Omental fat pad (tissue), 4 donors: ENCODE measurements around the gene IL36RN. TPM values are rescaled to one million over a fixed set of nuclear protein-coding genes. Genes with fewer than 3 reads are reported as not detected.

ENCODE experiments used
- ATAC-seq: fragments of 150-250 bp; one replicate; pipeline ENCODE4 v1.9.1; 2016; ENCODE audit warnings: mild to moderate bottlenecking, moderate library complexity; ENCODE audit not compliant: low FRiP score
- DNase-seq: peaks from one replicate; pipeline ENCODE4 v3.0.0-alpha.2; 2019; ENCODE audit warnings: low spot score
- CTCF ChIP-seq, 3 donors: fragments of 450-650 bp; IDR thresholded peaks; one replicate each; pipeline ENCODE4 v1.5.1; 2016 to 2017; ENCODE audit warnings: antibody characterized with exemption in 3 of 3, mild to moderate bottlenecking in 3 of 3, moderate library complexity in 2 of 3
- total RNA-seq, 4 donors: library from RNA; depleted of rRNA; stranded (reverse); fragments of >200 nt; gene quantifications; one replicate each; pipeline ENCODE4 v1.1.0, GENCODE V29; 2016

The IL36RN gene
- total RNA-seq, 4 donors from 2014 or later = not detected

- TF ChIP-seq CTCF (IDR thresholded peaks at IDR 0.05) = no peak
- no peak for DNase-seq
- ATAC-seq = peak; percentile 62
Measured at GRCh38 chr2:113104054-113104611, 45.1 kb downstream of the IL36RN start.

GRCh38 chr2:113105047-113105785 is 46.2 kb downstream of the IL36RN start:
- TF ChIP-seq CTCF (IDR thresholded peaks at IDR 0.05) = no peak
- ATAC-seq (no peak), DNase-seq (no peak)

- no peak for DNase-seq
- ATAC-seq = no peak
- no peak for TF ChIP-seq CTCF (IDR thresholded peaks at IDR 0.05)
Measured at GRCh38 chr2:113111121-113111520, 52.1 kb downstream of the IL36RN start.

GRCh38 chr2:113111823-113112287 is 52.9 kb downstream of the IL36RN start:
- TF ChIP-seq CTCF (IDR thresholded peaks at IDR 0.05) = no peak
- DNase-seq (no peak), ATAC-seq (no peak)

- TF ChIP-seq CTCF (IDR thresholded peaks at IDR 0.05) = no peak
- DNase-seq = no peak
- no peak for ATAC-seq
Measured at GRCh38 chr2:113112441-113112840, 53.4 kb downstream of the IL36RN start.

- DNase-seq = no peak
- no peak for TF ChIP-seq CTCF (IDR thresholded peaks at IDR 0.05)
- no peak for ATAC-seq
Measured at GRCh38 chr2:113112871-113113270, 53.9 kb downstream of the IL36RN start.

GRCh38 chr2:113113807-113114206 is 54.8 kb downstream of the IL36RN start:
- no peak for TF ChIP-seq CTCF (IDR thresholded peaks at IDR 0.05)
- DNase-seq = no peak
- ATAC-seq = no peak
